ENCODE data around the gene CAPZB.

CAPZB gene

GRCh38 chr1:19496527-19496874, 11.2 kb upstream of the CAPZB start:
- TF ChIP-seq POLR2A (IDR thresholded peaks at IDR 0.05; ENCODE audit: extremely low read depth, insufficient read length) (no peak), MYC (IDR thresholded peaks at IDR 0.05; ENCODE audit: low read depth, low read length) (no peak), MAX (IDR thresholded peaks at IDR 0.05; ENCODE audit: low read depth, low read length) (no peak), CTCF (IDR thresholded peaks at IDR 0.05; ENCODE audit: low read depth, low read length) (no peak)
- H3K4me3 ChIP-seq (ENCODE audit: low read depth, low read length) = no peak overlapping the region
- DNase-seq (ENCODE audit: low read depth) = no peak

GRCh38 chr1:19495799-19496526, 10.6 kb upstream of the CAPZB start:
- H3K4me3 ChIP-seq (ENCODE audit: low read depth, low read length) = no peak overlapping the region
- no peak for TF ChIP-seq MYC (IDR thresholded peaks at IDR 0.05; ENCODE audit: low read depth, low read length)
- no peak for TF ChIP-seq MAX (IDR thresholded peaks at IDR 0.05; ENCODE audit: low read depth, low read length)
- TF ChIP-seq CTCF (IDR thresholded peaks at IDR 0.05; ENCODE audit: low read depth, low read length) = no peak
- no peak for TF ChIP-seq POLR2A (IDR thresholded peaks at IDR 0.05; ENCODE audit: extremely low read depth, insufficient read length)
- DNase-seq (ENCODE audit: low read depth) = no peak

GRCh38 chr1:19495000-19495656, 9.8 kb upstream of the CAPZB start:
- no peak overlapping the region for H3K4me3 ChIP-seq (ENCODE audit: low read depth, low read length)
- TF ChIP-seq CTCF (IDR thresholded peaks at IDR 0.05; ENCODE audit: low read depth, low read length) = no peak
- TF ChIP-seq POLR2A (IDR thresholded peaks at IDR 0.05; ENCODE audit: extremely low read depth, insufficient read length) = no peak
- TF ChIP-seq MAX (IDR thresholded peaks at IDR 0.05; ENCODE audit: low read depth, low read length) = no peak
- TF ChIP-seq MYC (IDR thresholded peaks at IDR 0.05; ENCODE audit: low read depth, low read length) = no peak
- DNase-seq (ENCODE audit: low read depth) = no peak

- TF ChIP-seq CTCF (IDR thresholded peaks at IDR 0.05; ENCODE audit: low read depth, low read length) = no peak
- TF ChIP-seq MAX (IDR thresholded peaks at IDR 0.05; ENCODE audit: low read depth, low read length) = no peak
- TF ChIP-seq POLR2A (IDR thresholded peaks at IDR 0.05; ENCODE audit: extremely low read depth, insufficient read length) = no peak
- no peak for TF ChIP-seq MYC (IDR thresholded peaks at IDR 0.05; ENCODE audit: low read depth, low read length)
- no peak for DNase-seq (ENCODE audit: low read depth)
- no peak overlapping the region for H3K4me3 ChIP-seq (ENCODE audit: low read depth, low read length)
These were observed 8.2 kb upstream of the CAPZB start for GRCh38 chr1:19493547-19493946.

GRCh38 chr1:19489996-19490395, 4.7 kb upstream of the CAPZB start:
- TF ChIP-seq CTCF (IDR thresholded peaks at IDR 0.05; ENCODE audit: low read depth, low read length) (no peak), MAX (IDR thresholded peaks at IDR 0.05; ENCODE audit: low read depth, low read length) (no peak)
- H3K4me3 ChIP-seq (ENCODE audit: low read depth, low read length) = no peak overlapping the region
- DNase-seq (ENCODE audit: low read depth) = no peak

Measured in NB4 (cell line).